Caco-2 (cell line): ENCODE data around the gene KRTAP19-8. TPM values are rescaled to one million over a fixed set of nuclear protein-coding genes. Genes with fewer than 3 reads are reported as not detected.

ENCODE experiments used
- BruUV-seq: library from RNA; stranded (reverse); fragments of 400-500 nt; replicated peaks from 2 replicates; lab custom pipeline; 2021; lab: Mats Ljungman, UMichigan
- CTCF ChIA-PET: fragments of 300-600 bp; sonication (Branson Sonifier 250); formaldehyde crosslinking; loops from one replicate; lab custom pipeline; 2022; ENCODE audit warnings: antibody characterized with exemption; lab: Charles Lee
- POLR2A ChIA-PET: fragments of 300-600 bp; sonication (Branson Sonifier 250); formaldehyde crosslinking; loops from one replicate; lab custom pipeline; 2022; ENCODE audit warnings: antibody characterized with exemption; lab: Charles Lee
- DNase-seq, 2 experiments: peaks; one replicate each; pipeline versions ENCODE4 v3.0.0 to v3.0.0-alpha.2; 2020 to 2022
- H3K27me3 ChIP-seq: replicated peaks from 2 replicates; pipeline ENCODE4 v1.6.0; 2011; ENCODE audit warnings: low read length; ENCODE audit not compliant: control insufficient read depth, insufficient read depth
- H3K36me3 ChIP-seq: 2 replicates; pipeline ENCODE4 v1.5.1; 2011; ENCODE audit warnings: low read length; ENCODE audit not compliant: control insufficient read depth, insufficient read depth
- H3K4me1 ChIP-seq: fragments of 250-450 bp; sonication (Bioruptor Pico); 2 replicates; pipeline ENCODE4 v1.5.1; 2020; ENCODE audit warnings: mild to moderate bottlenecking
- H3K4me3 ChIP-seq: 2 replicates; pipeline ENCODE4 v1.5.1; 2011; ENCODE audit warnings: low read depth, mild to moderate bottlenecking, control low read depth, low read length
- H3K9me3 ChIP-seq: fragments of 250-450 bp; sonication (Bioruptor Pico); 2 replicates; pipeline ENCODE4 v1.5.1; 2020; ENCODE audit warnings: mild to moderate bottlenecking, moderate library complexity
- H3K27ac Mint-ChIP-seq: one replicate; pipeline ENCODE4 v1.8.0; 2022; ENCODE audit warnings: mixed read lengths; ENCODE audit not compliant: unreplicated experiment
- H3K27me3 Mint-ChIP-seq: one replicate; pipeline ENCODE4 v1.8.0; 2022; ENCODE audit warnings: mixed read lengths; ENCODE audit not compliant: insufficient read depth, unreplicated experiment
- H3K36me3 Mint-ChIP-seq: one replicate; pipeline ENCODE4 v1.8.0; 2022; ENCODE audit warnings: mild to moderate bottlenecking, mixed read lengths; ENCODE audit not compliant: insufficient read depth, unreplicated experiment
- H3K4me1 Mint-ChIP-seq: one replicate; pipeline ENCODE4 v1.8.0; 2022; ENCODE audit warnings: low read depth, mixed read lengths; ENCODE audit not compliant: unreplicated experiment
- H3K4me3 Mint-ChIP-seq: one replicate; pipeline ENCODE4 v1.8.0; 2022; ENCODE audit warnings: mild to moderate bottlenecking, moderate library complexity, mixed read lengths; ENCODE audit not compliant: unreplicated experiment
- H3K9me3 Mint-ChIP-seq: one replicate; pipeline ENCODE4 v1.8.0; 2022; ENCODE audit warnings: mixed read lengths; ENCODE audit not compliant: unreplicated experiment
- intact Hi-C: fragments of 100-400 bp; cut with micrococcal nuclease; formaldehyde crosslinking; loops from one replicate; pipeline ENCODE4 v1.10.0; 2022; ENCODE audit not compliant: unreplicated experiment
- total RNA-seq: library from RNA; stranded (reverse); gene quantifications from 2 replicates; pipeline ENCODE4 v1.2.3, GENCODE V29; 2022
- TF ChIP-seq, protein P1 (sequence below), 2 experiments: fragments of 200-600 bp in 1 of 2; IDR thresholded peaks; 1 replicate in 1 of 2; 2 replicates in 1 of 2; pipeline versions ENCODE4 v1.5.1 to v1.8.0; 2011 to 2022; ENCODE audit warnings: antibody characterized with exemption in 1 of 2, control low read depth in 1 of 2, inconsistent platforms in 1 of 2, low read depth in 1 of 2, low read length in 1 of 2, mild to moderate bottlenecking in 1 of 2, moderate library complexity in 1 of 2; ENCODE audit not compliant: insufficient read depth in 1 of 2, severe bottlenecking in 1 of 2, unreplicated experiment in 1 of 2

The KRTAP19-8 gene
- total RNA-seq, 1 experiment from 2014 or later: not detected

DNA sequence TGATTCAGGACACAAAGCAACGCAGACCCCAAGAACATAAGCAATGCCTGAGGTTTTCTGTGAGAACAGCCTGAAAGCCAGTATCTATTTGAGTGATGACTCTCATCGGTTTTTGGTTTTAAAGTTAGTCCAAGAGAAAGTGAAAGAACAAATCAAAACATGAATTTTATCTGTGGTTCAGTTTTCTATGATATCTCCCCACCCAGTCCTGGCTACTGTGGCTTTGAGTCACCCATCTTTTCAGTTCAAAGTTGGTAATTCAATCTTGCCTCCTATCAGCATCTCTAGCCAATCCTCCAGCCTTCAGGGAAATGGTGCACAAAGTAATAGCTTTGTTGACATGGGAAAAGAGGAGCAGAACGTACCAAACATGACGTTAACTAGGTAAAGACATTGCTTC is 40.5 kb upstream of the KRTAP19-8 start:
- no peak for DNase-seq
- H3K4me3 ChIP-seq: no peak overlapping the region
- peaks cover 3% of the 10 kb centered on the region for H3K27me3 Mint-ChIP-seq
- no peaks in the 10 kb centered on the region for H3K27me3 ChIP-seq
- no peaks in the 10 kb centered on the region for H3K36me3 ChIP-seq
- intact Hi-C loops: no loop called here
- no peak overlapping the region for H3K4me3 Mint-ChIP-seq
- no TSS peak for BruUV-seq
- no peaks in the 10 kb centered on the region for H3K4me1 ChIP-seq
- no peaks in the 10 kb centered on the region for H3K36me3 Mint-ChIP-seq
- TF ChIP-seq, protein P1, sequence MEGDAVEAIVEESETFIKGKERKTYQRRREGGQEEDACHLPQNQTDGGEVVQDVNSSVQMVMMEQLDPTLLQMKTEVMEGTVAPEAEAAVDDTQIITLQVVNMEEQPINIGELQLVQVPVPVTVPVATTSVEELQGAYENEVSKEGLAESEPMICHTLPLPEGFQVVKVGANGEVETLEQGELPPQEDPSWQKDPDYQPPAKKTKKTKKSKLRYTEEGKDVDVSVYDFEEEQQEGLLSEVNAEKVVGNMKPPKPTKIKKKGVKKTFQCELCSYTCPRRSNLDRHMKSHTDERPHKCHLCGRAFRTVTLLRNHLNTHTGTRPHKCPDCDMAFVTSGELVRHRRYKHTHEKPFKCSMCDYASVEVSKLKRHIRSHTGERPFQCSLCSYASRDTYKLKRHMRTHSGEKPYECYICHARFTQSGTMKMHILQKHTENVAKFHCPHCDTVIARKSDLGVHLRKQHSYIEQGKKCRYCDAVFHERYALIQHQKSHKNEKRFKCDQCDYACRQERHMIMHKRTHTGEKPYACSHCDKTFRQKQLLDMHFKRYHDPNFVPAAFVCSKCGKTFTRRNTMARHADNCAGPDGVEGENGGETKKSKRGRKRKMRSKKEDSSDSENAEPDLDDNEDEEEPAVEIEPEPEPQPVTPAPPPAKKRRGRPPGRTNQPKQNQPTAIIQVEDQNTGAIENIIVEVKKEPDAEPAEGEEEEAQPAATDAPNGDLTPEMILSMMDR (IDR thresholded peaks at IDR 0.05; ENCODE audit: insufficient read depth in 1 of 2, low read depth in 1 of 2, low read length in 1 of 2, severe bottlenecking in 1 of 2, unreplicated experiment in 1 of 2): no peak
- H3K4me1 Mint-ChIP-seq: no peaks in the 10 kb centered on the region
- no peaks in the 10 kb centered on the region for H3K9me3 Mint-ChIP-seq
- ChIA-PET CTCF (no interaction called here), POLR2A (no interaction called here)
- H3K9me3 ChIP-seq: no peaks in the 10 kb centered on the region
- H3K27ac Mint-ChIP-seq: no peak overlapping the region

DNA sequence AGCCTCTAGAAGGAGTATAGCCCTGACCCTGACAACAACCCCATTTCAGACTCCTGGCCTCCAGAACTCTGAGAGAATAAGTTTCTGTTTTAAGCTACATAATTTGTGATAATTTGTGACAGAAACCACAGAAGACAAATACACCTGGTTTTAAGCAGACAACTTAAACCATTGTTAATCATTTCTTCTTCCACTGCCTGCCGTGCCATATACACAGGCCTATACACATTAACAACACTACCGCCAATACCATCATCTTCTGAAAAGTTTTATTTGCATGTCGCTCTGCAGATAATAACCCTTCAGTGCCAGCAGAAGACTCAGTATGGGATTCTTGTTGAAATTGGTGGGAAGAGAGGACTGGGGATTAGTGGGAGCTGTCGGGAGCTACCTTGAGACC is 39.9 kb upstream of the KRTAP19-8 start:
- H3K4me3 Mint-ChIP-seq: no peak overlapping the region
- CTCF ChIA-PET: no interaction called here
- no peak for DNase-seq
- Histone ChIP-seq H3K4me3 (no peak overlapping the region), H3K27me3 (no peaks in the 10 kb centered on the region), H3K4me1 (no peaks in the 10 kb centered on the region), H3K9me3 (no peaks in the 10 kb centered on the region), H3K36me3 (no peaks in the 10 kb centered on the region)
- peaks cover 3% of the 10 kb centered on the region for H3K27me3 Mint-ChIP-seq
- H3K36me3 Mint-ChIP-seq: no peaks in the 10 kb centered on the region
- TF ChIP-seq, protein P1 (IDR thresholded peaks at IDR 0.05; ENCODE audit: insufficient read depth in 1 of 2, low read depth in 1 of 2, low read length in 1 of 2, severe bottlenecking in 1 of 2, unreplicated experiment in 1 of 2): no peak
- POLR2A ChIA-PET: no interaction called here
- no peaks in the 10 kb centered on the region for H3K4me1 Mint-ChIP-seq
- no peaks in the 10 kb centered on the region for H3K9me3 Mint-ChIP-seq
- intact Hi-C loops: no loop called here
- H3K27ac Mint-ChIP-seq: no peak overlapping the region
- no TSS peak for BruUV-seq

DNA sequence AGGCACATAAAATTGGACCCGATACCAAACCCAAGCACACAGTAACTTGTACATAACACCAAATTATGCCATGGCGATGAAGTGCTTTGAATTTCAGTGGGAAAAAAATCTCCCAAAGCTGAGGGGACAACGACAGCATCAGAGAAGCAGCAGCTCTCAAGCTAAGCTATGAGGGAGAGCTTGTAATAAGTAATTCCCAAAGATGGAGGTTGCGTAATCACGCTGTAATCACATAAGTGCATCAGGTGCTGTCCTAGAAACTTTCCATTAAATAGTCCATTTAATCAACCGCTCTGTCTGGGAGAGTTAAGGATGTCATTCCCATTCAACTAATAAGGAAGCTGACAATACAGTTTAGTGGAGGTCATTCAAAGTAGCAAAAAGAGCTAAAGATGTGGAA is 37.6 kb upstream of the KRTAP19-8 start:
- H3K27me3 ChIP-seq: no peaks in the 10 kb centered on the region
- Mint-ChIP-seq H3K9me3 (no peaks in the 10 kb centered on the region), H3K4me1 (no peaks in the 10 kb centered on the region), H3K36me3 (no peaks in the 10 kb centered on the region), H3K27me3 (peaks cover 3% of the 10 kb centered on the region), H3K4me3 (no peak overlapping the region), H3K27ac (no peak overlapping the region)
- no TSS peak for BruUV-seq
- no peaks in the 10 kb centered on the region for H3K4me1 ChIP-seq
- ChIA-PET CTCF (no interaction called here), POLR2A (no interaction called here)
- TF ChIP-seq, protein P1 (IDR thresholded peaks at IDR 0.05; ENCODE audit: insufficient read depth in 1 of 2, low read depth in 1 of 2, low read length in 1 of 2, severe bottlenecking in 1 of 2, unreplicated experiment in 1 of 2): no peak
- H3K9me3 ChIP-seq: no peaks in the 10 kb centered on the region
- no peaks in the 10 kb centered on the region for H3K36me3 ChIP-seq
- H3K4me3 ChIP-seq: no peak overlapping the region
- intact Hi-C loops: no loop called here
- DNase-seq: no peak
